Measurements from ENCODE around the gene TFDP1.
"Not testable (repeated sequence)": the region's sequence is repeated elsewhere in the genome, so short reads cannot be mapped to it uniquely, and the experiment has no call there.

The TFDP1 gene

DNA sequence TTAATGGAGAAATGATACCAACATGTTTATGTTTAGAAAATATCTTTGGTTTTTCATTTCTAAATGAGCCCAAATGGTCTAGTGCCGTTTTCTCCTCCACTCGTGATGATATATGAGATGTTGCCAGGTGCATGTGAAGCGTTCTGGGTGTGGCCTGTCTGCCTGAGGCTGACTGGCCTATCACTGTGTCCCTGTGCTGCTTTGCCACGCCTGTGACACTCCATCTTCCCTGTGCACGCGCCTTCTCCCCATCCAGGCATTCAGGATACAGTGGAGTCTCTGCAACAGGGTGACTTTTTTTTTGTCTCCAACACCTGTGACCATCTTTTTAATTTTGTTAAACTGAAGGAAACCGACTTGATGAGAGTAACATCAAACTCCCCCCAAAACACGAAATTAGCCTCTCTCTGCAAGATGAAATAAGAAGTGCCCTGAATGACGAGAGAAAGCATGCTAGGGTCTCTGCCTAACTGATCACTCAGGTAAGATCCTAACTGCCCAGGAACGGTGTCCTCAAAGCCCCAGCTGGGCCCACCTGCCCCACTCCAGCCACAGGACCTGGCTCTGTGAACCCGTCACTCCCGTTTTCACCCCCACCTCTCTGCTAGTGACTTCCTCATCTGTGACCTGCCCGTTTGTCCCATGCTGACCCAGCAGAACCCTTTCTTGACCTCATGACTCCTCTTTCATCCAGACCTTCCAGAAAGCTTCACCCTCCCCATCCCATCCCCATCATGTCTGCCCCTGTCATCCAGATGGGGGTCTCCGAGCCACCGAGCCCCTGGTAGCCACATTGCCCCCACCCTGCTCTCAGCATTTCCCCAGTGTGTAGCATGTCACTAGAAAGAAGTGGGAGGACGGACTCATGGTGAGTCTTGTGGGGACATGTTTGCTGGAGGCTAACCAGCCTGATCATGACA, 33.2 kb upstream of the TFDP1 start:
- no peak for DNase-seq (ENCODE audit: low spot score)

DNA sequence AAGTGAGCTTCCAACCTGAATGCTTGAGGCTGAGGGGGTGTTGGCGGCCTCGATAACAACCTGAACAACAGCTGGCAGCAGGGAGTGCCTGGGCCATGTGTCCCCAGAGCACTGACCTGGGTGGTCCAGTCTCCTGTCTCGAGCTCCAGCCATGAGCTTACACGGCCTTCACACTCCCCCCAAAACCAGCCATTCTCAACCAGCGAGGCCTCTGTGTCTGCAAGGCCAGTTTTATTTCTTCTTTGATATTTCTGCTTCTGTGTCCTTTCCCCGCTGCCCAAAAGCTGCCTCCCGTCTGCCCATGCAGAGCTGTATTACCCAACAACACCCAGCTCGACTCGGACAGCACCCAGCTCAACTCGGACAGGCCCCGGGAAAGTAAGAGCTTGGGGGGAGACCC, 32.5 kb upstream of the TFDP1 start:
- no peak for DNase-seq (ENCODE audit: low spot score)

DNA sequence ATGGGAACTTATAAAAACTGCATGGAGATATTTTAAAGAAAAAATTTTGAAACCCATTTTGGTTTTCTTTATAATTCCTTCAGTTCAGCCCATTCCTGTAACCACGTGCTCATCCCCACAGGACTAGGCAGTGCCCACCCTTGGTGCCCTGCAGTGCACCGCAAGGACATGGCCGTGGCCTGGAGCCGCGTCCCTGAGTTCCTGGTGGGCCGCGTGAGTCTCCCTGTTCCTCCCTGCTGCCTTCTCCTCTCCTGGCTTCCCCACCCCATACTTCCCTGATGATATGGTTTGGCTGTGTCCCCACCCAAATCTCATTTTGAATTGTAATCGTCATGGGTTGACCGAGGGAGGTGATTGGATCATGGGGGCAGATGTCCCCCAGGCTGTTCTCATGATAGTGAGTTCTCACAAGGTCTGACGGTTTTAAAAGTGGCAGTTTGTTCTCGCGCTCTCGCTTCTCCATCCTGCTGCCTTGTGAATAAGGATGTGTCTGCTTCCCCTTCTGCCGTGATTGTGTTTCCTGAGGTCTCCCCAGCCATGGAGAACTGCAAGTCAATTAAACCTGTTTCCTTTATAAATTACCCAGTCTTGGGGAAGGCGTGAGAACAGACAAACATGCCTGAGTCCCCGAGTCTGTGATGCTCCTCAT, 31.6 kb upstream of the TFDP1 start:
- DNase-seq (ENCODE audit: low spot score), result no peak

DNA sequence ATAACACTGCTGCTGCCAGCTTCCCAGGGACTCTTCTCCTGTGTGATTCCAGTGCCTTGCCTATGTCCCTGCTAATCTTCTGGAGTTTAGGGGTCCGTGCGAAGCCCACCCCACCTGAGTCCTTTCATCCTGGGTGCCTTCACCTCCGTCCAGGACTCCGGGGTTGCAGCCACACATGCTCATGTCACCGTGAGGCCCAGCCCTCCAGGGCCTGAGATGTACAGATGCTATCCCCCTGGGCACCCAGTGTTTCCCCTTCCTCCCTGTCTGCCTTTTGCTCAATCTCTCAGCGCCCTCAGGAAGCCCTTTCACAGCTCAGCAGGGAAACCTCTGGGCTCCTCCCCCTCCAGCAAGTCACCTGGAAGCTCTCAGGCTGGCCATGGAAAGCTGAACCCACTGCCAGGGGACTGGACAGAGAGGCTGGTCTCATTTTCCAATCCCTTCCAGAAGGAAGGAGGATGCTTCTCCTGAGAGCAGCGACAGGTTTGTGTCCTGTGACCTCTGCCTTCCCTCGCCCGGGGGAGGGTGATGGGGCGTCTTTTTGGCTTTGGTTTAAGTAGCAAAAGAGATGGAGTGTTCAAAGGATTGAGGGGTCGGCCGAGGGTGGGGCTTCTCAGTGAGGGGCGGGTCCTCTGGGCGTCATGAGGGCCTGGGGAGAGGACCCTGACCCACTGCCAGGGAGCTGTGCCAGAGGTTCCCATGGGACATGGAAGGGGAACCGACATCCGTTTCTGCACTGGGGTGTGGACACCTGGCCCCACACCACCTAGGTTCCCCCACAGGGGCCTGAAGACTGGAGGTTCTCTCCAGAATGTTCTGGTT, 30.8 kb upstream of the TFDP1 start:
- DNase-seq (ENCODE audit: low spot score), result no peak

DNA sequence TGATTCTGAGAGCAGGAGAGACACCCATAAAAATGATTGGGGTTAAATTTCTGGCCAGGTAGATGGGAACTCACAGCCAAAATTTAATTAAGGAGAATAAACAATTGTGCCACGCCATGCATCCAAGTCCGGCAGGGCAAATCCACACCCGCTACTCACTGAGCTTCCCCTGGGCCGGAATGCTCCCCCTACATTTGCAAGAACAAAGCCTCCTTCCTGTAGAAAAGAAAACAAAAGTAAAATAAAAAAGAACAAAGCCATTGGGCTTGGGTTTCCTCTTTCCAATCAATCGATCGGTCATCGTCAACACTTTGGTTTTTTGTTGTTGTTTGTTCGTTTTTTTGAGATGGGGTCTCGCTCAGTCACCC, 30.2 kb upstream of the TFDP1 start:
- DNase-seq (ENCODE audit: low spot score), result no peak

DNA sequence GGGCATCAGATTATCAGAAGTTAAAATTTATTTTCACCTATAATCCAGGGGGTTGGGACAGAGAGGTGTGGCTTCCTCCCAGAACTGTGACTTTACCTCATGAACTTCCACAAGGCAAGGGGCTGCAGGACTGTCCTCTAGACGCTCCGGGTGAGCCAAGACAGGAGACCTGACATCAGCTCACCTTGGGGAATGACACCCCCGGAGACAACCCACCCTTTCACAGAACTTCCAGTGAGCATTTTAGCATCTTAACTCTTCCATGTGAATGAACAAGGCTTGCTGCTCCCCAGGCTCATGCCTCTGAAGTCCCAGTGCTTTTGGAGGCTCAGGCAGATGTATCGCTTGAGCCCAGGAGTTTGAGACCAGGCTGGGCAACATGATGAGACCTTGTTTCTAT, 29.4 kb upstream of the TFDP1 start:
- DNase-seq (ENCODE audit: low spot score), result no peak

DNA sequence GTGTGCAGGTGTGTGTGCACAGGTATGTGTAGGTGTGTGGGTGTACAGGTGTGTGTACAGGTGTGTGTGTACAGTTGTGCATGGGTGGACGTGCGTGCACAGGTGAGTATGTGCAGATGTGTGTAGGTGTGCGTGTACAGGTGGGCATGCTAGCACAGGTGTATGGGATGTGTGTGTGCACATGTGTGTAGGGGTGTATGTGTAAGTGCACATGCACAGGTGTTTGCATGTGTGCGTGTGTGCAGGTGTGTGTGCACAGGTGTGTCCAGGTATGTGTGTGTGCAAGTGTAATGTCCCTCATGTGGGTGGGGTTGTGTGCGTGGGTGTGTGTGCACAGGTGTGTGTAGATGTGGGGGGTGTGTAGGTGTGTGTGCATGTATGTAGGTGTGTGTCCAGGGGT, 27.5 kb upstream of the TFDP1 start:
- no peak for DNase-seq (ENCODE audit: low spot score)

DNA sequence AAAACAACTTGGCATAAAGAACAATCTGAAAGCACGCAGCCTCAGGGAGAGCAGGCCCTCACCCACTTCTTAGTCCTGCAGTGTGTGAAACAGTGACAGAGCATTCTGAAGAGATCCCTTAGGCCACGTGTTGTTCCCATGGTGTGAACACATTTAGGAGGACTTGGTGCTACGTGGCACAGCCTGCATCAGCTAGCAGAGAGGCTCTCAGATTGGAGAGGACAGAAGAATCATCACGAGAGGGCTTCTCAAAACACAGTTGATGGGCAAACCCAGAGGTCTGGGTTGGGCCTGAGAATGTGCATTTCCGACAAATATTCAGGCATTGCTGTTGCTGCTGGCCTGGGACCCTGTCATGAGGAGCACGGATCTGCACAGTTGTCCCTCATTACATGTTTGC, 26.1 kb upstream of the TFDP1 start:
- DNase-seq (ENCODE audit: low spot score), result no peak

DNA sequence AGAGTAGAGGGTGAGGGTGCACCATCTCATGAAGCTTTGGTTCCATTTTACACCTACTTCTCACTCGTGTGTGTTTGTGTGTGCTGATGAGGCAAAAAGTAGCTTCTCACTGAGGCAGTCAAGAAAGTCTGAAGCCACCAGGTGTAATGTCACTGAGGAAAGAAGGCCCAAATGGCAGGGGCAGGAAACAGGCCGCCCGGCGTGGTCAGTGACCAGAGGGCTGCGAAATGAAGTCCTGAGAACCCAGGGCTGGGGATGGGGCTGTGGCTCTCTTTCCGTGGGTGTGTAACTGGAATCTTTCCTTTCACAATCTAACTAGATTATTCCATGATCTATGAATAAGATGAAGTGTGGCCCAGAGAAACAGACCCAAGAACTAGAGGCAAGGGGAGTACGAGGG, 25.5 kb upstream of the TFDP1 start:
- DNase-seq (ENCODE audit: low spot score), result no peak

DNA sequence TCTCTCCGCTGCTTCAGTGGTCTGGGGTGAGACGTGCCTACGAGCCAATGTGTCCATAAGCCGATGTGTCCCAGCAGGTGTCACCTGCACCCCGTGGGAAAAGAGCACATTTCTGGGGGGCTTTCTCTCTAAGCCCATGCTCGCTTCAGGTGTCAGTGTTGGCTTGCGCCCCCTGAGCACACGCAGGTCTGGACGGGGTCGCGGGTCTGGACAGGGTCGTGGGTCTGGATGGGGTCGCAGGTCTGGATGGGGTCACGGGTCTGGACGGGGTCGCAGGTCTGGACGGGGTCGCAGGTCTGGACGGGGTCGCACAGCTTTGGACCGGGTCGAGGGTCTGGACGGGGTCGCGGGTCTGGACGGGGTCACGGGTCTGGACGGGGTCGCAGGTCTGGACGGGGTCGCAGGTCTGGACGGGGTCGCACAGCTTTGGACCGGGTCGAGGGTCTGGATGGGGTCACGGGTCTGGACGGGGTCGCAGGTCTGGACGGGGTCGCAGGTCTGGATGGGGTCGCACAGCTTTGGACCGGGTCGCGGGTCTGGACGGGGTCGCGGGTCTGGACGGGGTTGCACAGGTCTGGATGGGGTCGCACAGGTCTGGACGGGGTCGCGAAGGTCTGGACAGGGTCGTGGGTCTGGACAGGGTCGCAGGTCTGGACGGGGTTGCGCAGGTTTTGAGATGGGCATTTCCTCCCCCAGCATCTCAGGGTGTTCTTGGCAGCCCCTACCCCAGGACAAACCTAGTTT, 24.5 kb upstream of the TFDP1 start:
- DNase-seq (ENCODE audit: low spot score), result no peak

DNA sequence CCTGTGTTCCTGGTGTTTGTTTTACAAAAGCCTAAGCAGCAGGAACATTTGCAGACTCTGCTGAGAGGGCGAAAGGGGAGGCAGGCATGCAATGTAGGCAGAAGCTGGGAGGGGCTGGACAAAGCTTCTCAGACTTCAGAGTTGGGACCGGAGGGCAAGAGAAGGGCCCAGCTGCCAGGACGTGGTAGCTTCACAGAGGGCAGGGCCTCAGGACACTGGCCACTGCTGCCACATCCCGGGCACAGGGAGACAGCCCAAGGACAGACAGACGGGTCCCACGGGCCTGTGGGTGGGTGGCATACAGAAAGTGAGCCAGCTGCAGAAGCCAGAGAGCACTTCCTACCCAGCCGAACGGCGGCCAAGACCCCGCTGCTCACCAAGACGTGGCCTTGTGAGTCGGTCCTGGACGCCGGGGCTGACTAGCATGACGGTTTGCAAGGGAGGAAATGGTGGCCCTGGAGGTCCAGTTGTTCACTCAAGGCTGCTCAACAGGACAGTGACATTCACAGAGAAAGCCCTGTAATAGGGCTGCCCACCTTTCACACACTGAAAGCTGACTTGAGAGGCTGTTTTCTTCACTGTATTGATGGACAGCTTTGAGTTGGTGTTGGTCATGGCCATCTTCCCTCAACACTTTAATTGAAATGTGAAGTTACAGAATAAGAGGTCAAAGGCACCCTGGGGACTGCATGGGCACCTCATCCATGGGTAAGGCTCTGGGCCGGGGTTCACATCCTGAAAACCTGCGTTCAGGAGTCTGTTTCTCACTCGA, 23.7 kb upstream of the TFDP1 start:
- DNase-seq (ENCODE audit: low spot score), result no peak

DNA sequence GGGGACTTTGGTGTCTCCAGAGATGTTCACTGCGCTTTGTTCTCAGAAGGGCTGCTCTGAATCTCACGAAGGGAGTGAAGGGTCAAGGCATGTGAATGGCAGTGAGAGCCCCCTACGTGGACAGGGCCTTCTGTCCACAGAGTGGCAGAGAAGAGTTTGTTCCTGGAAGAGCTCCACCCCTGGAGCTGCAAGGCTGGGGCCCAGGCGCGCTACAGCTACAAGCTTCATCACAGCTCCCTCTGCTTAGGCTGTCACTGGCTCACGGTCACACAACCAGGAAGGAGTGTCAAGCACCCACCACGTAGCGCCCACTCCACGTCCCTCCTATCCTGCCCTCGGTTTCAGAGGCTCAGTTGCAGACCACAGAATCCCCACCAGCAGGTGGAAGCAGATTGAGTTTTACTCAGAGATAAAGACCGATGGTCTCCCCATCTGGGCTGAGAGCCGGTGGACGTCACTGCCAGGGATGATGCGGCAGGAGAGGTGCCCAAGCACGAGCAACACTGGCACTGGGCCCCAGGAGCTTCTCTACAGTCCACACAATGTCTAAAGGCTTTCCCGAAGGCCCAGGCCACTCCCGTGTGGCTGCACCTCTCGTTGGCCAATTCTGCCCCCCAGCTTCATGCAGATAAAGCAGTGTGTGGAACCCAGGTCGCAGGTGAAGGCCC, 23.0 kb upstream of the TFDP1 start:
- no peak for DNase-seq (ENCODE audit: low spot score)

DNA sequence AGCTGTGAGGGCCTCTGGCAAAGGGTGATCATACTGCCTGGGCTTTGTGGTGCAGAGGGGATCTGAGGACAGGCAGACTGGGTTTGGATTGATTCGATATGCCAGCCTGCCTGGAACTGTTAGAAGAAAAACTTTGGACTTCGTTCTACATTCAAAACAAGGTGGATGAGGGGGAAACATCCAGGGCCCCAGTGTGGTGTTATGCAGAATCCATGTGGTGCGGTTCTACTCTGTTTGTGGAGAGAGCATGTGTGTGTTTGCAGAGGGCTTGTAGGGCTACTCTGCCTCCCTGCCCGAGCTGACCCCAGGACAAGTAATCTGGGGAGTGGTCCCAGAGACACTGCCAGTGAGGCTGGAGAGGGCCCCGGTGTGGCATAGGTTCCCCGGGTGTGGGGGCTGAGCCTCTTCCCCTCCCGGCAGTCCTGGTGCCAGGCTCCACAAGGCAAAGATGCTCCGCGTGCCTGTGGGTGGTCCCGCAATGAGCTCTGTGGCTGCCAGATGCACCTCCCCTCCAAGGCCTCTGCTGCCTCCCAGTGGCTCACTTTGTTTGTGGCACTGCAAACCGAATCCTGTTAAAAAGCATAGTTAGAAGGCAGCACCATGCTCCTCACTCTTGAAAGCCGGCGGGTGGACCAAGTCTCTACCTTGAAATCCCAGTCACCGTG, 22.3 kb upstream of the TFDP1 start:
- DNase-seq (ENCODE audit: low spot score), result no peak

DNA sequence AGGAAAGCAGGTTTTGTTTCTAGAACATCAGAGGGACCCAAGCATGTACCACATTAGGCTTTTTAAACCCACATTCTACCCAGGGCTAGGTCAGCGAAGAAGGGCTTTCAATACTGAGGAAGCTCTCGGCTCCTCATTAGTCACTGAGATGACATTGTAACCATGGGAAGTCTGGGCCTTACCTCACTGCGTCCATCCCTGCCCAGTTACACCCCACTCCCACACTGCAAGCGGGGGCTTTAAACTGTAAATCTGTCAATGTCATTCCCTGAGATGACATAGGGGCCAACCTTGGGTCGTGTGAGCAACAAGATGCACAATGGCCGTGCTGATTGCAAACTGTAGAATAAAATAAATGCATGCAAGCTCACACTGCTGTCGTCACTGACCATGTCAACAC, 21.7 kb upstream of the TFDP1 start:
- DNase-seq (ENCODE audit: low spot score), result no peak

DNA sequence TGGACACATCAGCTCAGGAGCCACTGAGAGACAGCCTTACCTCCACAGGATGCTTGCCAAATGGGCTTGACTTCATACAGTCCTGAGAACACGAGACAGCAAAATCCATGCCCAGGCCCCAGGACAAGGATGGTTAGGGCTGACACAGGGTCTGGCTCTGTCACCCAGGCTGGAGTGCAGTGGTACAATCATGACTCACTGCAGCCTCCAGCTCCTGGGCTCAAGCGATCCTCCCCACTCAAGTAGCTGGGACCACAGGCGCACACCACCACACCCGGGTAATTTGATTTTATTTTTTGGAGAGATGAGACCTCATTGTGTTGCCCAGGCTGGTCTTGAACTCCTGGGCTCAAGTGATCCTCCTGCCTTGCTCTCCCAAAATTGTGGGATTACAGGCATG, 21.0 kb upstream of the TFDP1 start:
- DNase-seq (ENCODE audit: low spot score), result not testable (repeated sequence)

DNA sequence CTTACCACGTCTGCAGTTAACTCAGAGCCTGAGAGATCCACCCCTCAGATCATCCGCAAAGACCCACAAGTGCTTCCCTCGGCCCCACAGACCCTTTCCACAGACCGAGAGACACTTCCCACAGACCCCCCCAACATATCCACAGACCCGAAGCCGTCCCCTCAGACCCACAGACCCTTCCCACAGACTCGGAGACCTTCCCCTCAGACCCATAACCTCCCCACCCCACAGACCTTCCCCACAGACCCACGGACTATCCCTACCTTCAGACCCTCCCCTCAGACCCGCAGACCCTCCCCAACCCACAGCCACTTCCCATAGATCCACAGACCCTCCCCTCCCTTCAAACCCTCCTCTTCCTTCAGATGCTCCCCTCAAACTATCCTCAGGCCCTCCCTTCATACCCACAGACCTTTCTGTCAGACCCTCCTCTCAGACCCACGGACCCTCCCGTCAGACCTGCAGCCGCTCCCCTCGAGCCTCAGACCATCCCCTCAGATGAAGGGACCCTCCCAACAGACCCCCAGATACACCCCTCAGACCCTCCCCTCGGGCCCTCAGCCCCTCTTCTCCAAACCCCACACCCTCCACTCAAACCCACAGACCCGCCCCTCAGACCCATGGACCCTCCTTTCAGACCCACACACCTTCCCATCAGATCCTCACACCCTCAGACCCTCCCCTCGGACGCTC, 20.1 kb upstream of the TFDP1 start:
- DNase-seq (ENCODE audit: low spot score), result no peak

DNA sequence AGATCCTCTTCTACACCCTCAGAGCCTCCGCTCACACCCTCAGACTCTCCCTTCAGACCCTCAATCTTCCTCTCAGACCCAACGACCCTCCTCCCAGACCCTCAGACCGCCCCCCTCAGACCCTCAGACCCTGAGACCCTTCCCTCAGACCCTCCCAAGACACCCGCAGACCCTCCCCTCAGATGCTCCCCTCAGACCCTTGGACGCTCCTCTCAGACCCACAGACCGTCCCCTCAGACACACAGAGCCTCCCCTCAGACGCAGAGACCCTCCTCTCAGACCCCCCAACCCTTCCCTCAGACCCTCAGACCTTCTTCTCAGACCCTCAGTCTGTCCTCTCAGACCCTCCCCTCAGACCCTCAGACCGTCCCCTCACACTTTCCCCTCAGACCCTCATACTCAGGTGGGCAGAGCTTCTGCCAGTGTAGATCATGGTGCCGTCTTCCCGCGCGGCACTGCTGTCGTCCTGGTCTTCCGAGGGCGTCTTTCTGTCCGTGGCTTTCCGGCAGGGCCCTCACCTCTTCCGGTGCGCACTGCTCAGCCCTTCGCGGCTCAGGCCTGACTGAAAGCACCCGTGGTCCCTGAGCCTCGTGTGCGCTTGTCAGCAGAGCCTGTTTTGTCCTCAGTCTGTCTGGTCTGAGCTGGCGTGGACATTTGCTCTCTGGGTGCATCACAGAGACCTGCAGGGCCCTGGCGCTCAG, 18.9 kb upstream of the TFDP1 start:
- no peak for DNase-seq (ENCODE audit: low spot score)

DNA sequence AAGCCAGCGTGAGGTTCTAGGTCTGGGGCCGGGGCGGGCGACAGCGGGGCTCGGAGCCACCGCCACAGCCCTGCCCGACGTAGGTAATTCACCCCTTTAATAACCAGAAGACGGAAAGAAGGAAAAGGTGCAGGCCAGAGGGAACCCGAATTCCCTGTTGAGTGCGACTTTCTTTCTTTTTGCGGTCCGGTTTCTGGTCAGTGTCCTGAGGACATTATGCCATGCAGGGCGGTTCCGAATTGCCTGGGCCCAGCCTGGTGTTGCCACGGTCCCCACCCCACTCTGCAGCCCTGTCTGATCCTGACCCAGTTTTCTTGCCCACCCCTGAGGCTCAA, 18.4 kb upstream of the TFDP1 start:
- DNase-seq (ENCODE audit: low spot score), result no peak

DNA sequence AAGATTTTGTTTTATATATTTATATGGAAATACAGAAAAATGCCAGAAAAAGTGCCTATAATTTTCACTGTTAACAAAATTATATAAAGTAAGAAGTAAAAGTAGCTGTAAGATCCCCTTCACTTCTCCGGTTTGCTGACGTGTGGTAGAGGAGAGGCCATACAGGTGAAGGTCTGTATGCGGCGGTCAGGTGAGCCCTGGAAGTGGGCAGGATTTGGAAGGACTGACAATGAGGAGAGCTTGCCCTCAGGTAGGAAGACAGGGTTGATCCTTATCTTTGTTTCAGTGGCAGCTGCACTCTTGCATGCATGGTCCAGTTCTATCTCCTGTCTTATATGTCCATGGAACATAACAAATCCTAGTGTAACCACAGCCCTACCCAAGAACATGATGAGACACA, 16.9 kb upstream of the TFDP1 start:
- DNase-seq (ENCODE audit: low spot score), result no peak
